Natural killer cell (primary cell): Measurements from ENCODE around the gene MYOCOS. TPM values are rescaled to one million over a fixed set of nuclear protein-coding genes. Genes with fewer than 3 reads are reported as not detected.
A peak's percentile ranks its signal among the peaks of the same experiment; 100 is the strongest.
"Not testable (repeated sequence)": the region's sequence is repeated elsewhere in the genome, so short reads cannot be mapped to it uniquely, and the experiment has no call there.

Experiments
- ATAC-seq, 3 donors: fragments of 150-1000 bp in 2 of 3; fragments of 200-7000 bp in 1 of 3; cut with Tn5 transposase; 1 replicate in 1 of 3; 2 replicates in 2 of 3; pipeline ENCODE4 v1.10.0; 2021; ENCODE audit warnings: mild to moderate bottlenecking in 2 of 3, moderate library complexity in 2 of 3
- DNase-seq, 2 donors: peaks; one replicate each; pipeline versions ENCODE4 v3.0.0 to v3.0.0-alpha.2; 2013 to 2021; ENCODE audit warnings: mixed read lengths in 1 of 2
- H3K27ac ChIP-seq: one replicate; pipeline ENCODE4 v1.5.1; 2013; ENCODE audit warnings: mild to moderate bottlenecking, low read length
- H3K27me3 ChIP-seq: one replicate; pipeline ENCODE4 v1.6.1; 2013; ENCODE audit warnings: low read length; ENCODE audit not compliant: control insufficient read depth, insufficient read depth
- H3K36me3 ChIP-seq: one replicate; pipeline ENCODE4 v1.6.1; 2013; ENCODE audit warnings: low read length; ENCODE audit not compliant: control insufficient read depth, insufficient read depth
- H3K4me1 ChIP-seq: one replicate; pipeline ENCODE4 v1.6.1; 2013; ENCODE audit warnings: low read length; ENCODE audit not compliant: control insufficient read depth, insufficient read depth
- H3K4me3 ChIP-seq: one replicate; pipeline ENCODE4 v1.5.1; 2013; ENCODE audit warnings: low read length
- H3K9me3 ChIP-seq: one replicate; pipeline ENCODE4 v1.6.1; 2013; ENCODE audit warnings: low read length; ENCODE audit not compliant: control insufficient read depth, insufficient read depth
- H3K27ac Mint-ChIP-seq, 2 donors: one replicate each; pipeline ENCODE4 v1.8.0; 2022; ENCODE audit warnings: mild to moderate bottlenecking in 2 of 2, mixed read lengths in 2 of 2, moderate library complexity in 1 of 2
- H3K27me3 Mint-ChIP-seq, 2 donors: one replicate each; pipeline ENCODE4 v1.8.0; 2022; ENCODE audit warnings: low read depth in 2 of 2, mixed read lengths in 2 of 2
- H3K36me3 Mint-ChIP-seq: one replicate; pipeline ENCODE4 v1.8.0; 2022; ENCODE audit warnings: mixed read lengths
- H3K4me1 Mint-ChIP-seq, 2 donors: one replicate each; pipeline ENCODE4 v1.8.0; 2022; ENCODE audit warnings: mixed read lengths in 2 of 2
- H3K4me3 Mint-ChIP-seq: one replicate; pipeline ENCODE4 v1.8.0; 2022; ENCODE audit warnings: mild to moderate bottlenecking, moderate library complexity, mixed read lengths
- H3K9me3 Mint-ChIP-seq, 2 donors: one replicate each; pipeline ENCODE4 v1.8.0; 2022; ENCODE audit warnings: mixed read lengths in 2 of 2
- WGBS: methylation state at CpG from one replicate; pipeline ENCODE4 v1.1.7; 2013; ENCODE audit warnings: missing lambda C conversion rate; ENCODE audit not compliant: insufficient coverage; 5-methylcytosine and 5-hydroxymethylcytosine counted together
- intact Hi-C: fragments of 100-400 bp; cut with micrococcal nuclease; formaldehyde crosslinking; loops from one replicate; pipeline ENCODE4 v1.14.2; 2022
- total RNA-seq, 4 donors: library from RNA; stranded (reverse); fragments of 120-200 nt in 1 of 4; gene quantifications; one replicate each; pipeline versions ENCODE4 v1.2.3 to v1.2.4, GENCODE V29; 2013 to 2022
- TF ChIP-seq, protein P1 (sequence below): fragments of 200-600 bp; IDR thresholded peaks from one replicate; pipeline ENCODE4 v1.8.0; 2022; ENCODE audit warnings: antibody characterized with exemption

The MYOCOS gene
- total RNA-seq, 3 donors from 2014 or later (not counting 1 experiment from before 2014, with no cell fraction given) = not detected

DNA sequence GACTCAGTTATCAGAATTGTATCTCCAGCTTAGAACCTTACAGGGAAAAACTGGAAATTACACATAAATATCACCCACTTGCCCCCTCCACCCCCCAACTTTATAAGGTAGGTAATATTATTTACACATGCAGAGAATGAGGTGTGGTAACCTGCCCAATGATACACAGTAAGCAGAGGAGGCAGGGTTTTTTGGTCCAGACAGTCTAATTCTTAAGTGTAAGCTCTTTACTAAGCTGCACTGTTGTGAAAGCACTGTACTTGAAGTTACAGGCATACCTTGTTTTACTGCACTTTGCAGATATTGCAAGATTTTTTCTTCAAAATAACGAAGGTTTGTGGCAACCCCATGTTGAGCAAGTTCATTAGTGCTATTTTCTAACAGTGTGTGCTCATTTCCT, 24.8 kb upstream of the MYOCOS start:
- ATAC-seq (no peak), DNase-seq (no peak)
- Histone ChIP-seq H3K4me3 (no peak overlapping the region), H3K36me3 (peaks cover 10% of the 10 kb centered on the region), H3K27me3 (no peaks in the 10 kb centered on the region), H3K4me1 (no peaks in the 10 kb centered on the region), H3K9me3 (no peaks in the 10 kb centered on the region), H3K27ac (no peak overlapping the region)
- Mint-ChIP-seq H3K27ac (peak overlapping the region; percentile 46 to 76), H3K27me3 (no peaks in the 10 kb centered on the region), H3K9me3 (no peaks in the 10 kb centered on the region), H3K4me3 (no peak overlapping the region), H3K36me3 (peaks cover 8% of the 10 kb centered on the region), H3K4me1 (peaks cover 6 to 15% of the 10 kb centered on the region in 2 donors)
- intact Hi-C loops = no loop called here
- WGBS = 52% methylated on average over 1 of the region's 1 CpG
- TF ChIP-seq, protein P1, sequence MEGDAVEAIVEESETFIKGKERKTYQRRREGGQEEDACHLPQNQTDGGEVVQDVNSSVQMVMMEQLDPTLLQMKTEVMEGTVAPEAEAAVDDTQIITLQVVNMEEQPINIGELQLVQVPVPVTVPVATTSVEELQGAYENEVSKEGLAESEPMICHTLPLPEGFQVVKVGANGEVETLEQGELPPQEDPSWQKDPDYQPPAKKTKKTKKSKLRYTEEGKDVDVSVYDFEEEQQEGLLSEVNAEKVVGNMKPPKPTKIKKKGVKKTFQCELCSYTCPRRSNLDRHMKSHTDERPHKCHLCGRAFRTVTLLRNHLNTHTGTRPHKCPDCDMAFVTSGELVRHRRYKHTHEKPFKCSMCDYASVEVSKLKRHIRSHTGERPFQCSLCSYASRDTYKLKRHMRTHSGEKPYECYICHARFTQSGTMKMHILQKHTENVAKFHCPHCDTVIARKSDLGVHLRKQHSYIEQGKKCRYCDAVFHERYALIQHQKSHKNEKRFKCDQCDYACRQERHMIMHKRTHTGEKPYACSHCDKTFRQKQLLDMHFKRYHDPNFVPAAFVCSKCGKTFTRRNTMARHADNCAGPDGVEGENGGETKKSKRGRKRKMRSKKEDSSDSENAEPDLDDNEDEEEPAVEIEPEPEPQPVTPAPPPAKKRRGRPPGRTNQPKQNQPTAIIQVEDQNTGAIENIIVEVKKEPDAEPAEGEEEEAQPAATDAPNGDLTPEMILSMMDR = no peak

DNA sequence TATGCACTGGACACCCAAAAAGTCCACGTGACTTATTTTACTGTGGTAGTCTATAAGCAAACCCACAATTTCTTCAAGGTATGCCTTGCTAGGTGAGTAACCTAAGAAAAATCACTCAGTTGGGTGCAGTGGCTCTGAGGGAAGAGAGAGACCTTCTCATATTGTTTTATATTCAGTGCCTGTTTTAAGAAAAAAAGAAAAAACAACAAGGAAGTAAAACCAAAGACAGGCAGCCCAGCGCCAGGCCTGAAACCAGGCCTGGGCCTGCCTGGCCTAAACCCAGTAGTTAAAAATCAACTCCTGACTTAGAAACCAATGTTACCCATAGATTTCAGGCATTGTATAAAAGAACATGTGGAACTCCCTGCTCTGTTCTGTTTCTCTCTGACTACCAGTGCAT, 21.7 kb upstream of the MYOCOS start:
- H3K4me3 Mint-ChIP-seq, H3K4me3 ChIP-seq, H3K4me1 ChIP-seq, H3K9me3 Mint-ChIP-seq, ATAC-seq, H3K9me3 ChIP-seq, H3K27me3 Mint-ChIP-seq, H3K27ac Mint-ChIP-seq, intact Hi-C loops, DNase-seq, H3K27me3 ChIP-seq, H3K36me3 Mint-ChIP-seq, H3K36me3 ChIP-seq, H3K27ac ChIP-seq: not testable (repeated sequence)
- H3K4me1 Mint-ChIP-seq = peaks cover 6 to 15% of the 10 kb centered on the region in 2 donors
- WGBS = 96% methylated on average over 2 of the region's 2 CpGs

DNA sequence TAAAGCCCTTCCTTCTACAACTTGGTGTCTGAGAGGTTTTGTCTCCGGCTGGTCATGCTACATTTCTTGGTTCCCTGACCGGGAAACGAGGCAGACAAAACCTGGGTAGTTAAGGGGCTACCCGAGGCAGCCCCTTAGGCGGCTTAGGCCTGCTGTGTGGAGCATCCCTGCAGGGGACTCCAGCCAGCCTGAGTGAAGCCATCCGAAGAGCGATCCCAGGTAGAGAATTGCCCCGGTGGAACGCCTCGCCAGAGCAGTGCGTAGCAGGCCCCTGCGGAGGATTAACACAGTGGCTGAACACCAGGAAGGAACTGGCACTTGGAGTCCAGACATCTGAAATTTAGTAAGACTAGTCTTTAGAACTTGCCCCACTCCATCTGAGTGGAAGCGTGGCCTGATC, 21.2 kb upstream of the MYOCOS start:
- Histone ChIP-seq H3K36me3 (no peaks in the 10 kb centered on the region), H3K4me3 (no peak overlapping the region), H3K4me1 (no peaks in the 10 kb centered on the region), H3K27ac (no peak overlapping the region), H3K9me3 (no peaks in the 10 kb centered on the region), H3K27me3 (no peaks in the 10 kb centered on the region)
- DNase-seq = no peak
- Mint-ChIP-seq H3K27ac (no peak overlapping the region), H3K36me3 (no peaks in the 10 kb centered on the region), H3K4me3 (no peak overlapping the region), H3K4me1 (peaks cover 6 to 15% of the 10 kb centered on the region in 2 donors), H3K27me3 (no peaks in the 10 kb centered on the region), H3K9me3 (no peaks in the 10 kb centered on the region)
- ATAC-seq = no peak
- WGBS = 96% methylated on average over 13 of the region's 13 CpGs
- intact Hi-C loops = no loop called here
- TF ChIP-seq, protein P1 = no peak

DNA sequence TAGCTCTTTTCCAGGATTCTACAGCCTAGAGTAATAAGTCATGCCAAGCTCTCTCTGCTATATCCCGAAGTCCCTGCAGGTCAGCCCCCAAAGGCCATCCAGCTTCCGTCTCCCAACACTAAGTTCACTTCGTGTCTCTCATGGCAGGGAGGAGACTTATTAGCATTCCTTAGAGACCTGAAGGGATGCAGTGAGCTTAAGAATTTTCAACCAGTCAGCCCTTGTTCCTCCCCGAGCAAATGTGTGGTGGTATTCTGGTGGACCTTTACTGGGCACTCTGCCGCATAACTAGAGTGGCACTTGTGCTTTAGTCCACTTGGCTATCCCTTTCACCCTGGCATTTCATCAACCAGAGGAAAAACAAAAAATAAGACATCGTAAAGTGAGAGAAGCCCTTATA, 19.0 kb upstream of the MYOCOS start:
- H3K4me3 Mint-ChIP-seq, H3K36me3 ChIP-seq, H3K36me3 Mint-ChIP-seq, ATAC-seq, H3K4me1 ChIP-seq, intact Hi-C loops, H3K4me1 Mint-ChIP-seq, H3K27ac ChIP-seq, H3K4me3 ChIP-seq, H3K9me3 ChIP-seq, DNase-seq, H3K9me3 Mint-ChIP-seq, H3K27ac Mint-ChIP-seq, H3K27me3 Mint-ChIP-seq, H3K27me3 ChIP-seq: not testable (repeated sequence)
- WGBS = 96% methylated on average over 5 of the region's 6 CpGs
